Measurements from ENCODE around the gene HAUS6.
A peak's percentile ranks its signal among the peaks of the same experiment; 100 is the strongest.

Gene HAUS6

DNA sequence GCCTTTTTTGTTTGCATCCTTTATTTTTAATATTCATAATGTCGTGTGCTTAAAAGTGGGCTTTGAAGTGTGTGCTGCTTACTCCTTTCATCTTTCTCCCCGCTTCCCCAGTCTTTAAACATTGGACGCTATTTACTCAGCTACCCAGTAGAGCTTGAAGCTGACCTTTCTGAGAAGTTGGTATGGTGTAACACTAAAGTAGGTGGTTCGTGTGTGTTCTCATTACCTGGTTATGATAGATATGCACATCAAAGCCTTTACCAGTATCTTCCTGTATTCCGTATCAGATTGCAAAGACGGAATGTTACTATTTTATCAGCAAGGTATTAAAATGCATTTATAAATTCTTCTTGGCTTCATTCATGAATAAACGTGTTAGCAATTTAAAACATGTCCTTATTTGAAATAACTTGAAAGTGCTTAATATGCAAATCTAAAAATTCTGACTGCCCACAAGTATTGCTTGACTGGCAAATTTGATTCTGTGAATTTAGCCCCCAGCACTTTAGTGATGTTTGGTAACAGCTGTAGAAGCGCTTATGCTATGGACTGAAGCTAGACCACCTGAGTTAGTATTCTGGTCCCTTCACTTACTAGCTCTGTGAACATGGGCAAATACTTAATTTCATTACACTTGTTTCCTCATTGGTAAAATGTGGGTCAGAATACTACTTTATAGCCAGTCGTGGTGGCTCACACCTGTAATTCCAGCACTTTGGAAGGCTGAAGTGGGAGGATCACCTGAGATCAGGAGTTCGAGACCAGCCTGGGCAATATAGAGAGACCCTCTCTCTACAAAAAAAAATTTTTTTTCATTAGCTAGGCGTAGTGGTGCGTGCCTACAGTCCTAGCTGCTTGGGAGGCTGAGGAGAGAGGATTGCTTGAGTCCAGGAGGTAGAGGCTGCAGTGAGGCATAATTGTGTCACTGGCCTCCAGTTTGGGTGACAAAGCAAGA lies 51.8 kb downstream of the HAUS6 start:
- no peaks in the 10 kb centered on the region for H3K27me3 ChIP-seq (ENCODE audit: insufficient read depth, poor library complexity, severe bottlenecking)
- TF ChIP-seq, protein P1, sequence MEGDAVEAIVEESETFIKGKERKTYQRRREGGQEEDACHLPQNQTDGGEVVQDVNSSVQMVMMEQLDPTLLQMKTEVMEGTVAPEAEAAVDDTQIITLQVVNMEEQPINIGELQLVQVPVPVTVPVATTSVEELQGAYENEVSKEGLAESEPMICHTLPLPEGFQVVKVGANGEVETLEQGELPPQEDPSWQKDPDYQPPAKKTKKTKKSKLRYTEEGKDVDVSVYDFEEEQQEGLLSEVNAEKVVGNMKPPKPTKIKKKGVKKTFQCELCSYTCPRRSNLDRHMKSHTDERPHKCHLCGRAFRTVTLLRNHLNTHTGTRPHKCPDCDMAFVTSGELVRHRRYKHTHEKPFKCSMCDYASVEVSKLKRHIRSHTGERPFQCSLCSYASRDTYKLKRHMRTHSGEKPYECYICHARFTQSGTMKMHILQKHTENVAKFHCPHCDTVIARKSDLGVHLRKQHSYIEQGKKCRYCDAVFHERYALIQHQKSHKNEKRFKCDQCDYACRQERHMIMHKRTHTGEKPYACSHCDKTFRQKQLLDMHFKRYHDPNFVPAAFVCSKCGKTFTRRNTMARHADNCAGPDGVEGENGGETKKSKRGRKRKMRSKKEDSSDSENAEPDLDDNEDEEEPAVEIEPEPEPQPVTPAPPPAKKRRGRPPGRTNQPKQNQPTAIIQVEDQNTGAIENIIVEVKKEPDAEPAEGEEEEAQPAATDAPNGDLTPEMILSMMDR (IDR thresholded peaks at IDR 0.05; ENCODE audit: poor library complexity, severe bottlenecking) = no peak
- ATAC-seq (ENCODE audit: low read depth) (no peak), DNase-seq (ENCODE audit: low spot score) (no peak)
- peak overlapping the region; percentile 86 for H3K27ac ChIP-seq (ENCODE audit: poor library complexity, severe bottlenecking)
- H3K4me3 ChIP-seq (ENCODE audit: severe bottlenecking) = peak overlapping the region; percentile 54
- peaks cover 8% of the 10 kb centered on the region for H3K36me3 ChIP-seq (ENCODE audit: low read depth)
- H3K4me1 ChIP-seq (ENCODE audit: insufficient read depth, poor library complexity, severe bottlenecking) = peaks cover 6% of the 10 kb centered on the region
- H3K9me3 ChIP-seq (ENCODE audit: severe bottlenecking) = no peaks in the 10 kb centered on the region

GRCh38 chr9:19049917-19050636 lies 52.6 kb downstream of the HAUS6 start:
- Histone ChIP-seq H3K4me1 (ENCODE audit: insufficient read depth, poor library complexity, severe bottlenecking) (peaks cover 6% of the 10 kb centered on the region), H3K36me3 (ENCODE audit: low read depth) (peaks cover 4% of the 10 kb centered on the region), H3K27ac (ENCODE audit: poor library complexity, severe bottlenecking) (peak overlapping the region; percentile 86), H3K4me3 (ENCODE audit: severe bottlenecking) (peak overlapping the region; percentile 54), H3K9me3 (ENCODE audit: severe bottlenecking) (no peaks in the 10 kb centered on the region), H3K27me3 (ENCODE audit: insufficient read depth, poor library complexity, severe bottlenecking) (no peaks in the 10 kb centered on the region)
- DNase-seq (ENCODE audit: low spot score) (no peak), ATAC-seq (ENCODE audit: low read depth) (0 out of 3 replicates have a peak, but pooled peaks have one; percentile 3)
- TF ChIP-seq, protein P1 (IDR thresholded peaks at IDR 0.05; ENCODE audit: poor library complexity, severe bottlenecking) = no peak

DNA sequence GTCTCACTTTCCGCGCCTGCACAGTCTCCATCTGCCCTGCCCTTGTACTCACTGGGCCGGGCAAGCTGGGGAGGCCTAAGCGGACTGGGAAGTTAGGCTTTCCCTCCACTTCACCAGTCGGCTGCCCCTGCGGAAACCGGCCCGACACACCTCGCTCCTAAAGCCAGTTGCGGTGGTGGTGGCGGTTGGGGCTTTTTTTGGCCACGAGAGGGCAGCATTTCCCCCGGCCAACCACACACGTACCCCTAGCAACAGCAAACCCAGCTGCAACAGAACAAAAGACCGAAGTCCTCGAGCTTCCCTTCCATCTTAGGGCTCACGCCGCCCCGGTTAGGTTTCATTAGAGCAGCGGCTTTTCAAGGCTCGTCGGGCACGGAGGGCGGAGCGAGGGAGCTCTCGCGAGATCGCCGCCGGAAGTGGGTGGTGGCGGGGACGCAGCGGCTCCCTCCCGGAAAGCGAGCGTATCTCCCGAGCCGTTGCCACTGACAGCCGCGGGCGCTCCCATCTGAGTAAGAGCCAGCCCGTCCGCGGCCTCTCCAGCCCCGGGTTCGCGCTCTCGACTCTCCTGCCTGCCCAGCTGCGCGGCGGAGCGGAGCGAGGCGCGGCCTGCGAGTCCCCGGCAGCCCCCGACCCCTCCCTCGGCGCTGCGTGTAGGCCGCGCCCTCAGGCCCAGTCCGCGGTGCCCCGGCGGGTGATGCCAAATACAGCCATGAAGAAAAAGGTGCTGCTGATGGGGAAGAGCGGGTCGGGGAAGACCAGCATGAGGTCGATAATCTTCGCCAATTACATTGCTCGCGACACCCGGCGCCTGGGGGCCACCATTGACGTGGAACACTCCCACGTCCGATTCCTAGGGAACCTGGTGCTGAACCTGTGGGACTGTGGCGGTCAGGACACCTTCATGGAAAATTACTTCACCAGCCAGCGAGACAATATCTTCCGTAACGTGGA lies 53.5 kb downstream of the HAUS6 start, which contains the start of gene RRAGA:
TSS of gene RRAGA (plus strand) at position 462 of the 951 bp plus-strand sequence. CDS start at position 695, 233 bp downstream.
- ATAC-seq (ENCODE audit: low read depth) = peak; percentile 88
- peak; percentile 93 for DNase-seq (ENCODE audit: low spot score)
- peak within 1 kb of the TSS; percentile 54 for H3K4me3 ChIP-seq (ENCODE audit: severe bottlenecking)
- peaks cover 4% of the 10 kb centered on the region for H3K36me3 ChIP-seq (ENCODE audit: low read depth)
- peaks cover 6% of the 10 kb centered on the region for H3K4me1 ChIP-seq (ENCODE audit: insufficient read depth, poor library complexity, severe bottlenecking)
- peak within 1 kb of the TSS; percentile 86 for H3K27ac ChIP-seq (ENCODE audit: poor library complexity, severe bottlenecking)
- no peaks in the 10 kb centered on the region for H3K27me3 ChIP-seq (ENCODE audit: insufficient read depth, poor library complexity, severe bottlenecking)
- TF ChIP-seq, protein P1 (IDR thresholded peaks at IDR 0.05; ENCODE audit: poor library complexity, severe bottlenecking) = peak; percentile 94
- H3K9me3 ChIP-seq (ENCODE audit: severe bottlenecking) = no peaks in the 10 kb centered on the region

GRCh38 chr9:19036611-19037010 lies 66.1 kb downstream of the HAUS6 start:
- ATAC-seq (ENCODE audit: low read depth) (no peak), DNase-seq (ENCODE audit: low spot score) (no peak)
- no peak overlapping the region for H3K27ac ChIP-seq (ENCODE audit: poor library complexity, severe bottlenecking)
- TF ChIP-seq, protein P1 (IDR thresholded peaks at IDR 0.05; ENCODE audit: poor library complexity, severe bottlenecking) = no peak
- H3K4me3 ChIP-seq (ENCODE audit: severe bottlenecking) = no peak overlapping the region
- H3K9me3 ChIP-seq (ENCODE audit: severe bottlenecking) = no peaks in the 10 kb centered on the region
- no peaks in the 10 kb centered on the region for H3K27me3 ChIP-seq (ENCODE audit: insufficient read depth, poor library complexity, severe bottlenecking)
- no peaks in the 10 kb centered on the region for H3K4me1 ChIP-seq (ENCODE audit: insufficient read depth, poor library complexity, severe bottlenecking)
- H3K36me3 ChIP-seq (ENCODE audit: low read depth) = no peaks in the 10 kb centered on the region

Measured in RWPE2 (cell line).